IPS-11a (cell line): ENCODE results near the gene TRPM3.

Source experiments
- H3K4me3 ChIP-seq: one replicate; pipeline ENCODE4 v1.5.1; 2013; ENCODE audit warnings: low read depth, low read length, control low read depth

TRPM3 gene

DNA sequence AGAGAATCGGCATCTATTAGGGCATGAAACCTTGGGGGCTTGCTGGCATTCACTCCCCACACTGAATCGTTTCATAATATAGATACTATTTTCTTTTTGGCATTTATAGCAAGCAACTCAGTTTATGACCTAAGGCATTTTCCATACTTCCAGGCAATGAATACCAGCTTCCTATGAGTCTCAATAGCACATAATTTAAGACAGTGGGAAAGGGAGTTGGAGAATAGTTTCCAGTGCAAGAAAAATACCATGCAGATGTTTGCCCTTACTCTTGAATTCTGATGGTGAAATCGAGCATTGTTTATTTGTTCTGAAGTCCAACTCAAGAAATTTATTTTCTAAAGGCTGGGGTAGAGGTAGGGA is 531.1 kb downstream of the TRPM3 start:
- no peak overlapping the region for H3K4me3 ChIP-seq

DNA sequence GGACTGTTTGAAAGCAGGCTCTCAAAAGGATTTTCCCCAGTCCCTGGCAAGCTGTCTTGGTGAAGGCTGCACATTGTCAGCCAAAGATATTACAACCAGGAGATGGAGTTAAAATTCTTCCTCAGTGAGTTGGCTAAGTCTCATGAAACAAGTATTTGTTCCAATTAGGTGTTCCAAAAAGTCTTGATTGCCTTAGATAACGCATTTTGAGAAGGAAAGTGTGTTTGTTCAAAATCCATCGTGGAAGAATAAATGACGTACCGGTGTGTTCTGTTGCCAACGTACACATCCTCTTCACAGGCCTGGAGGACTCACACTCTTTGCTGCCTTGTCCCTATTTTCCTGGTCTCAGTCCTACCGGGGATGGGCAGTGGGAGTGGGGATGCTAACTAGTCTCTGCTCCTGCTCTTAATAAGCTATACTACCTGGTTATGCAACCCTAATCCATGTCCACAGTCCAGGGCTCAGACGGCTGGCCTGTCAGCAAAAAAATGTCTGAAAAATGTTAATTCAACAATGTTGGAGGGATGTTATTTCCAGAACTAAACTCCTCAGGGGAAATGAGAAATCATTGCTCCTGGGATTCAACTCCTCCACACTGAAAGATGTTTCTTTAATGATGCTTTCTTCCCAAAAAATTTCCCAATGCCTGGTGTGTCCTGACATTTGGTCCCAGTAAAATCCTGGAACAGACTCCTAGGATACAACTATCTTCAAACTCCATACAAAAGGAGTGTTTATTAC is 531.7 kb downstream of the TRPM3 start:
- H3K4me3 ChIP-seq = no peak overlapping the region

DNA sequence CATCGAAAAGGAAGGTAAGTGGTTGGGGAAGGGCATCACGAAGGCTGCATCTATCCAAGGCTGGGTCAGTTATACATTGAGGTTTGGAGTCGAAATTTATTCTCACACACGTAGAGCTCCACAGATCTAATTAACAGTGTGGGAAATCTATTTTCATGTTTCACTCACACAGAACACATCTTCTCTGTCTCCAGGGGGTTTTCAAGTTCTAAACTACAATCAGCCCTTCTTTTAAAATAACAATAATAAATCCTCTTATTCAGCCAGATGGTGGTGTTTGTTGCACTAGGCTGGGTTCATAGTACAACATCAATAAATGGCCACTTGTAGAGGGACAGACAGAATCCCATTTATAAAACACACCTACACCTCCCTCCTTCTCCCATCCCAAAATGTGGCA is 532.4 kb downstream of the TRPM3 start:
- no peak overlapping the region for H3K4me3 ChIP-seq

DNA sequence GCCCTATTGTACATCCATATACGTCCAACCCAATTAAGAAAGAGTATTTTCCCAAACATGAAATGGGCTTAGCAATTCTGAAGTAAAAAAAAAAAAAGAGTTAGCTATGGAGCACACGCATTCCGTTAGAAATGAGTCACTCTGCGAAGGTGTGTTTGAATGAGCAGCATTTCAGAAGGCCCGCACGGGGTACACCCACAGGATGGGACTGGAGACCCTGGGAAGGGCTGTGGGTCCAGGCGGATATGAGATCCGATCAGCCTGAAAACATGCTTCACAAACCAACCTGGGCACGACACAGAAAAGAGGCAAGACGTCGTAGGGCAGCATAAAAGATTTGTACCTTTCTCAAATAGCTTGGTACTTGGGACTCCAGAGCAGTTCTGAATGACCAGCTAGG is 533.0 kb downstream of the TRPM3 start:
- no peak overlapping the region for H3K4me3 ChIP-seq

DNA sequence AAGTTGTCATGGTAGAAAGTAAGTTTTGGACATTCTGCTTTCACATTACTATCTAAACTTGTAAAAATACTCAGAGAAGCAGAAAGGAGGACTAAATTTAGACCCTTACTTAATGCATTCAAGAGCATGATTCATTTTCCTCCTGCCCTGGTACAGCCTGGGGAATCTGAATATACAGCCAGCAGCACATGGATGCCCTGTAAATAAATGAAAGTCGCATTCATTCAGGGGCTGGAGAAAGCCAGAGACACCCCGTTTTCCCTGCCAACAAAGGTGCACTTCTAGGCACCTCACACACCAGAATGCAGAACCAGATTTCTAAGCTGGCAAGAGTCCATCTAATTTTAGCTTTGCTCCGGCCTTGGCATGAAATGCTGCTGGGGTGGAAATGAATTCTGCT is 534.2 kb downstream of the TRPM3 start:
- H3K4me3 ChIP-seq = no peak overlapping the region

GRCh38 chr9:70586476-70586875 is 534.9 kb downstream of the TRPM3 start:
- H3K4me3 ChIP-seq = no peak overlapping the region

- no peak overlapping the region for H3K4me3 ChIP-seq
Observed at GRCh38 chr9:70581955-70582350, 539.5 kb downstream of the TRPM3 start.

GRCh38 chr9:70581214-70581954 is 540.0 kb downstream of the TRPM3 start:
- H3K4me3 ChIP-seq = no peak overlapping the region

GRCh38 chr9:70580606-70581195 is 540.7 kb downstream of the TRPM3 start:
- H3K4me3 ChIP-seq = no peak overlapping the region

GRCh38 chr9:70579686-70580085 is 541.7 kb downstream of the TRPM3 start:
- H3K4me3 ChIP-seq = no peak overlapping the region

DNA sequence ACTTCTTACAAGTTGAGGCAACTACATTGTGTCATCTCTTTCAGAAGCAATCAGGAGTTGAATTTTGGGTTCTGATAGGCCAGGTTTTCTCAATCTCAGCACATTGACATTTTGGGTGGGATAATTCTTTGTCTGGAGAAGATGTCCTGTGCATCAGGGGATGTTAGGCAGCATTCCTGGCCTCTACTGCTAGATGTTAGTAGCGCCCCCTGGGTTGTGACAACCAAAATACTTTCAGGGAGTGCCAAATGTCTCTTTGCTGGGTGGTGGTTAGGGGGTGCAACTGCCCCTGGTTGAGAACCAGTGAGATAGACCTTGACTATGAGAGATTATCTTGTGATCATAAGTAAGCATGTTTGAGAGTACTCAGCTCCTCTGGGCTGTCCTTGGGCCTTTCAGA is 542.7 kb downstream of the TRPM3 start:
- H3K4me3 ChIP-seq = no peak overlapping the region

- H3K4me3 ChIP-seq = no peak overlapping the region
Observed at GRCh38 chr9:70577671-70578070, 543.8 kb downstream of the TRPM3 start.

GRCh38 chr9:70576116-70576515 is 545.3 kb downstream of the TRPM3 start:
- no peak overlapping the region for H3K4me3 ChIP-seq

- no peak overlapping the region for H3K4me3 ChIP-seq
Observed at GRCh38 chr9:70574151-70574837, 547.1 kb downstream of the TRPM3 start.

- no peak overlapping the region for H3K4me3 ChIP-seq
Observed at GRCh38 chr9:70573308-70573707, 548.1 kb downstream of the TRPM3 start.

GRCh38 chr9:70571258-70571657 is 550.2 kb downstream of the TRPM3 start:
- no peak overlapping the region for H3K4me3 ChIP-seq

- no peak overlapping the region for H3K4me3 ChIP-seq
Observed at GRCh38 chr9:70569791-70570190, 551.6 kb downstream of the TRPM3 start.

- H3K4me3 ChIP-seq = no peak overlapping the region
Observed at GRCh38 chr9:70569070-70569772, 552.2 kb downstream of the TRPM3 start.

- no peak overlapping the region for H3K4me3 ChIP-seq
Observed at GRCh38 chr9:70567511-70567910, 553.9 kb downstream of the TRPM3 start.

GRCh38 chr9:70566751-70567150 is 554.7 kb downstream of the TRPM3 start:
- no peak overlapping the region for H3K4me3 ChIP-seq

- no peak overlapping the region for H3K4me3 ChIP-seq
Observed at GRCh38 chr9:70566066-70566465, 555.4 kb downstream of the TRPM3 start.
